ENCODE data around the gene IQCC. TPM values are rescaled to one million over a fixed set of nuclear protein-coding genes. Genes with fewer than 3 reads are reported as not detected.

The IQCC gene
- total RNA-seq, 2 experiments from 2014 or later, result 2.4 to 3.2 TPM

GRCh38 chr1:32187850-32188249 is 17.6 kb upstream of the IQCC start:
- peaks cover 13% of the 10 kb centered on the region for H3K4me1 ChIP-seq (ENCODE audit: insufficient read depth, low read length)
- H3K9me3 Mint-ChIP-seq, result no peaks in the 10 kb centered on the region
- ChIA-PET CTCF (no interaction called here), POLR2A (interaction anchor here (0.6 kb wide), 1 partner anchor 10 kb away, joined by 3 read pairs; no protein-coding TSS in a partner anchor)
- H3K4me1 Mint-ChIP-seq (ENCODE audit: low read depth), result peaks cover 23% of the 10 kb centered on the region
- DNase-seq (no peak), ATAC-seq (ENCODE audit: poor library complexity) (no peak)
- H3K27me3 Mint-ChIP-seq, result no peaks in the 10 kb centered on the region
- peaks cover 85% of the 10 kb centered on the region for H3K36me3 ChIP-seq (ENCODE audit: insufficient read depth, low read length)
- H3K27me3 ChIP-seq (ENCODE audit: control insufficient read depth in 1 of 2, insufficient read depth in 2 of 2, low read length in 2 of 2), result no peaks in the 10 kb centered on the region
- H3K27ac Mint-ChIP-seq, result no peak overlapping the region
- peaks cover 85% of the 10 kb centered on the region for H3K36me3 Mint-ChIP-seq (ENCODE audit: low read depth)
- H3K9me3 ChIP-seq (ENCODE audit: control insufficient read depth in 1 of 2, insufficient read depth in 1 of 2, low read length in 2 of 2), result no peaks in the 10 kb centered on the region
- TF ChIP-seq CTCF (IDR thresholded peaks at IDR 0.05), result no peak
- intact Hi-C loops (cut with DNase I, micrococcal nuclease), result no loop called here
- no peak overlapping the region for H3K4me3 Mint-ChIP-seq
- H3K4me3 ChIP-seq (ENCODE audit: low read length), result no peak overlapping the region
- H3K27ac ChIP-seq (ENCODE audit: low read depth in 1 of 2, low read length in 2 of 2), result no peak overlapping the region

- CTCF ChIA-PET, result no interaction called here
- Mint-ChIP-seq H3K4me3 (no peak overlapping the region), H3K27me3 (no peaks in the 10 kb centered on the region), H3K4me1 (ENCODE audit: low read depth) (peaks cover 31% of the 10 kb centered on the region), H3K9me3 (no peaks in the 10 kb centered on the region), H3K27ac (no peak overlapping the region), H3K36me3 (ENCODE audit: low read depth) (peaks cover 94% of the 10 kb centered on the region)
- Histone ChIP-seq H3K27ac (ENCODE audit: low read depth in 1 of 2, low read length in 2 of 2) (no peak overlapping the region), H3K4me3 (ENCODE audit: low read length) (no peak overlapping the region), H3K27me3 (ENCODE audit: control insufficient read depth in 1 of 2, insufficient read depth in 2 of 2, low read length in 2 of 2) (no peaks in the 10 kb centered on the region), H3K4me1 (ENCODE audit: insufficient read depth, low read length) (peaks cover 30% of the 10 kb centered on the region), H3K9me3 (ENCODE audit: control insufficient read depth in 1 of 2, insufficient read depth in 1 of 2, low read length in 2 of 2) (no peaks in the 10 kb centered on the region), H3K36me3 (ENCODE audit: insufficient read depth, low read length) (peaks cover 96% of the 10 kb centered on the region)
- intact Hi-C loops (cut with DNase I, micrococcal nuclease), result no loop called here
- DNase-seq, result peak in 1 of 14 experiments; percentile 8
- TF ChIP-seq CTCF (IDR thresholded peaks at IDR 0.05), result no peak
- no peak for ATAC-seq (ENCODE audit: poor library complexity)
- POLR2A ChIA-PET, result interaction anchor here (0.6 to 1.1 kb wide), 5 partner anchors 10 to 203 kb away, joined by 3 read pairs; no protein-coding TSS in a partner anchor
Observed at GRCh38 chr1:32192220-32192948, 13.1 kb upstream of the IQCC start.

GRCh38 chr1:32194984-32195383 is 10.5 kb upstream of the IQCC start:
- H3K36me3 ChIP-seq (ENCODE audit: insufficient read depth, low read length), result peaks cover 78% of the 10 kb centered on the region
- H3K4me3 Mint-ChIP-seq, result no peak overlapping the region

More at GRCh38 chr1:32194984-32195383, 10.5 kb upstream of the IQCC start:
- H3K27ac Mint-ChIP-seq, result no peak overlapping the region
- ChIA-PET POLR2A (interaction anchor here (1.3 to 3.9 kb wide), 3 partner anchors 11 to 97 kb away, joined by 3 to 10 read pairs (median 3); partner anchors contain the start of genes DCDC2B, HDAC1 and IQCC), CTCF (no interaction called here)
- H3K9me3 ChIP-seq (ENCODE audit: control insufficient read depth in 1 of 2, insufficient read depth in 1 of 2, low read length in 2 of 2), result no peaks in the 10 kb centered on the region
- ATAC-seq (ENCODE audit: poor library complexity) (no peak), DNase-seq (no peak)
- intact Hi-C loops (cut with DNase I, micrococcal nuclease), result no loop called here
- H3K27me3 ChIP-seq (ENCODE audit: control insufficient read depth in 1 of 2, insufficient read depth in 2 of 2, low read length in 2 of 2), result no peaks in the 10 kb centered on the region
- H3K9me3 Mint-ChIP-seq, result no peaks in the 10 kb centered on the region
- no peak for TF ChIP-seq CTCF (IDR thresholded peaks at IDR 0.05)
- peaks cover 44% of the 10 kb centered on the region for H3K4me1 Mint-ChIP-seq (ENCODE audit: low read depth)
- H3K4me3 ChIP-seq (ENCODE audit: low read length), result no peak overlapping the region
- H3K4me1 ChIP-seq (ENCODE audit: insufficient read depth, low read length), result peaks cover 44% of the 10 kb centered on the region
- H3K27me3 Mint-ChIP-seq, result no peaks in the 10 kb centered on the region
- H3K36me3 Mint-ChIP-seq (ENCODE audit: low read depth), result peaks cover 71% of the 10 kb centered on the region
- H3K27ac ChIP-seq (ENCODE audit: low read depth in 1 of 2, low read length in 2 of 2), result no peak overlapping the region
